A549 (cell line): ENCODE results near the gene SBF2.

ENCODE experiments used
- CTCF ChIP-seq: fragments of >200 bp; sonication (Bioruptor Twin); formaldehyde crosslinking; IDR thresholded peaks from 3 replicates; pipeline ENCODE4 v1.5.1; 2016
- EHMT2 ChIP-seq: fragments of 200-600 bp; sonication (generic); IDR thresholded peaks from 2 replicates; pipeline ENCODE4 v1.6.1; 2016; ENCODE audit warnings: antibody characterized with exemption, low read depth, mild to moderate bottlenecking, moderate library complexity
- EP300 ChIP-seq, 2 experiments: fragments of >200 bp; sonication (Bioruptor Twin); formaldehyde crosslinking; IDR thresholded peaks; 2 replicates in 1 of 2; 3 replicates in 1 of 2; pipeline ENCODE4 v1.6.1; 2016 to 2017
- MAZ ChIP-seq: fragments of 150-350 bp; IDR thresholded peaks from 2 replicates; pipeline ENCODE4 v1.6.1; 2014; ENCODE audit warnings: antibody characterized with exemption, low read depth, low read length, borderline replicate concordance
- NR3C1 ChIP-seq: fragments of >200 bp; sonication (Bioruptor Twin); formaldehyde crosslinking; IDR thresholded peaks from 3 replicates; pipeline ENCODE4 v1.6.1; 2017
- PBX3 ChIP-seq: IDR thresholded peaks from 2 replicates; pipeline ENCODE4 v1.6.1; 2012
- POLR2A ChIP-seq: IDR thresholded peaks from 2 replicates; pipeline ENCODE4 v1.6.1; 2012; ENCODE audit warnings: mild to moderate bottlenecking, low read length
- USF2 ChIP-seq: fragments of 450-650 bp; IDR thresholded peaks from 2 replicates; pipeline ENCODE4 v1.6.1; 2014; ENCODE audit warnings: antibody characterized with exemption
- ZFP36 ChIP-seq: fragments of 450-650 bp; IDR thresholded peaks from 2 replicates; pipeline ENCODE4 v1.6.1; 2014; ENCODE audit warnings: borderline replicate concordance; ENCODE audit not compliant: partially characterized antibody

- TF ChIP-seq MAZ, result no peak
- TF ChIP-seq EP300 (IDR thresholded peaks at IDR 0.05), result no peak
- TF ChIP-seq CTCF, result no peak
- TF ChIP-seq POLR2A, result no peak
- no peak for TF ChIP-seq USF2
- no peak for TF ChIP-seq PBX3
- no peak for TF ChIP-seq NR3C1
- no peak for TF ChIP-seq ZFP36
- TF ChIP-seq EHMT2, result no peak
Measured at GRCh38 chr11:9750551-9750950, 543.5 kb downstream of the SBF2 start.
